Measurements from ENCODE around the gene SRSF8. TPM values are rescaled to one million over a fixed set of nuclear protein-coding genes. Genes with fewer than 3 reads are reported as not detected.

Gene SRSF8
- total and polyA plus RNA-seq, 7 donors: 17.7 to 35.3 (median 26.6) TPM

DNA sequence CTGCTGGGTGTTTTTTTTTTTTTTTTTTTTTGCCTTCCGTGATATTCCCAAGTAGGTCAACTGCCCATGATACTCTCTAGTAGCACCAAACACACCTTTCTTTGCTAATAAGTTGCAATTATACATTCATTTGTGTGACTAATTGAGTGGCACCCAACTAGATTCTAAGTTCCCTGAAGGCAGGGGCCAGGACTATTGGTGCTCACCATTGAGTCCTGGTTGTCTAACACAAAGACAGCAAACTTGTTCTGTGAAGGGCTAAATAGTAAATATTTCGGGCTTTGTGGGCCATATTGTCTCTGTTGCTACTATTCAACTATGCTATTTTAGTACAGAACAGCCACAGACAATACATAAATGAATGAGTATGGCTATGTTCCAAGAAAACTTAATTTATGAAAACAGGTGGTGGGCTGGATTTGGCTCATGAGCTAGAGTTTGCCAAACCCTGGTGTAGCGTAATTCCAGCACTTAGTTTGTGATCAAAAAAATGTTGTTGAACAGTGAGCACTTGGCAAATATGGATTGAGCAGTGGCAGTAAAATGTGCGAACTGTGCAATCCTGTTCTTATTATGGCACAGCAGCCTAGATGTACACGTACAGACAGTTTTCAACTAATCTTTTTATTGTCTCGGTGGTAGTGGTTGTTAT, 34.3 kb downstream of the SRSF8 start:
- Histone ChIP-seq H3K36me3 (ENCODE audit: insufficient read depth in 1 of 2, low read depth in 1 of 2) (no peaks in the 10 kb centered on the region), H3K4me1 (peaks cover 66% of the 10 kb centered on the region), H3K4me3 (peak overlapping the region; percentile 10), H3K27ac (peak overlapping the region; percentile 94), H3K9me3 (no peaks in the 10 kb centered on the region), H3K27me3 (ENCODE audit: insufficient read depth in 3 of 3, low read length in 2 of 3) (no peaks in the 10 kb centered on the region)
- DNase-seq (no peak), ATAC-seq (peak; percentile 12 to 61 (median 55))
- intact Hi-C loops (cut with DNase I): no loop called here
- 19 to 30% (median 24%) methylated on average over 6 of the region's 6 CpGs for WGBS, 3 donors
- TF ChIP-seq, protein P1, sequence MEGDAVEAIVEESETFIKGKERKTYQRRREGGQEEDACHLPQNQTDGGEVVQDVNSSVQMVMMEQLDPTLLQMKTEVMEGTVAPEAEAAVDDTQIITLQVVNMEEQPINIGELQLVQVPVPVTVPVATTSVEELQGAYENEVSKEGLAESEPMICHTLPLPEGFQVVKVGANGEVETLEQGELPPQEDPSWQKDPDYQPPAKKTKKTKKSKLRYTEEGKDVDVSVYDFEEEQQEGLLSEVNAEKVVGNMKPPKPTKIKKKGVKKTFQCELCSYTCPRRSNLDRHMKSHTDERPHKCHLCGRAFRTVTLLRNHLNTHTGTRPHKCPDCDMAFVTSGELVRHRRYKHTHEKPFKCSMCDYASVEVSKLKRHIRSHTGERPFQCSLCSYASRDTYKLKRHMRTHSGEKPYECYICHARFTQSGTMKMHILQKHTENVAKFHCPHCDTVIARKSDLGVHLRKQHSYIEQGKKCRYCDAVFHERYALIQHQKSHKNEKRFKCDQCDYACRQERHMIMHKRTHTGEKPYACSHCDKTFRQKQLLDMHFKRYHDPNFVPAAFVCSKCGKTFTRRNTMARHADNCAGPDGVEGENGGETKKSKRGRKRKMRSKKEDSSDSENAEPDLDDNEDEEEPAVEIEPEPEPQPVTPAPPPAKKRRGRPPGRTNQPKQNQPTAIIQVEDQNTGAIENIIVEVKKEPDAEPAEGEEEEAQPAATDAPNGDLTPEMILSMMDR (IDR thresholded peaks at IDR 0.05): no peak

DNA sequence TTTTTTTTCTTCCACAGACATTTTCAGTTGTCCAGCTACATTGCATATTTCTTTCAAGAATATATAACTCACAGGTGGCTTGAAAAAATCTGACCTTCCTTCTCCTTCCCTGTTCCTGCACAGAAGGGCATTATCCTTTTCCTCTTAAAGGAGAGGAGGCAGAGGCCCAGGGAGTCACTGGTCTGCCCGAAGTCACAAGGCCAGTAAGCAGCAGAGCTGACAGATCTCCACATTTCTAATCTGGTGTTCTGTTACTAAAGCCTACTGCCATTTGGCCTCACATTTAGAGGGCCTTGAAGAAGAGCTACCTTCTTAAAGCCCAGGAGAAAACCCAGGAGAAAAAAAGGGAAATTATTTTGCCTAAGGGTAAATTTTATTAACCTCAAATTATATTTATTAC, 35.2 kb downstream of the SRSF8 start:
- intact Hi-C loops (cut with DNase I): no loop called here
- ATAC-seq: peak in 3 of 4 donors; percentile 49 to 65 (median 61)
- 18 to 33% (median 31%) methylated on average over 1 of the region's 1 CpG for WGBS, 3 donors
- Histone ChIP-seq H3K27me3 (ENCODE audit: insufficient read depth in 3 of 3, low read length in 2 of 3) (no peaks in the 10 kb centered on the region), H3K4me1 (peaks cover 68% of the 10 kb centered on the region), H3K36me3 (ENCODE audit: insufficient read depth in 1 of 2, low read depth in 1 of 2) (no peaks in the 10 kb centered on the region), H3K27ac (peak overlapping the region; percentile 94), H3K9me3 (no peaks in the 10 kb centered on the region), H3K4me3 (no peak overlapping the region)
- no peak for DNase-seq
- TF ChIP-seq, protein P1 (IDR thresholded peaks at IDR 0.05): no peak

DNA sequence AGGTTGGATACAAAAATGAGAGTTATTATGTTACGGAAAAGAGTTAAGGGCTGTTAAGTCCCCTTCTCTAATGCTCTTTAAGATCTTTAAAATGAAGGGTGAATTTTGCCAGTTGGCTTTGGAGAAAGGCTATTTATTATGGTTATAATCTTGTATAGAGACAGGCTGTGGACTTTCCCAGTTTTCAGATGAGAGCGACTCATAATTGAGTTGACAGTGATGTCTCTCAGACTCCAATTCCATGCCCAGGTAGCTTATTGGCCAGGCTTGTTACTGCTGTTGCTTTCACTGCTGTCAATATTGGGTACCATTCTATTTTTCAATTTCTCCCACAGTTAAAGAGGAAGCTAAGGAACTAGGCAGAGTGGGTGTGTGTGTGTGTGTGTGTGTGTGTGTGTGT, 36.0 kb downstream of the SRSF8 start:
- TF ChIP-seq, protein P1 (IDR thresholded peaks at IDR 0.05): no peak
- 91 to 94% (median 92%) methylated on average over 2 of the region's 2 CpGs for WGBS, 3 donors
- ATAC-seq (no peak), DNase-seq (no peak)
- Histone ChIP-seq H3K27me3 (ENCODE audit: insufficient read depth in 3 of 3, low read length in 2 of 3) (no peaks in the 10 kb centered on the region), H3K27ac (peak overlapping the region; percentile 94), H3K4me3 (no peak overlapping the region), H3K36me3 (ENCODE audit: insufficient read depth in 1 of 2, low read depth in 1 of 2) (no peaks in the 10 kb centered on the region), H3K9me3 (no peaks in the 10 kb centered on the region), H3K4me1 (peaks cover 64% of the 10 kb centered on the region)
- intact Hi-C loops (cut with DNase I): no loop called here

DNA sequence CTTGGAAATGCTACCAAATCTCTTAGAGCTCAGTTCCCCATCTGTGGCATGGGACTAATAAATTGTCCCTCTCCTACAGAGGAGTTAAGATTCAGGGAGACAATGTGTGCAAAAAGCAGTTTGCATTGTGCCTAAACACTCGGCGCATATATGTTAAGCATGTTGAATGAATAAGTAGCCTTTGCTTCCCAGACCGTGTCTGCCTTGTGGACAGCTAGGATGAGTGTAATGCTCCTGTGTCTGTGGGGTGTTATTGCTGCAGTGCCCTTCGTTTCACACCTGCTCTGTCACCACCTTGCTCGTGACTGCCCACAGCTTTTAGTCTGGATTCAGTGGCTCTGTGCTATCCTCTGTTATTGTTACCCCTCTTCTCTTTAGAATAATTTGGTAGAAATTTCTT, 37.0 kb downstream of the SRSF8 start:
- no peaks in the 10 kb centered on the region for H3K36me3 ChIP-seq (ENCODE audit: insufficient read depth in 1 of 2, low read depth in 1 of 2)
- TF ChIP-seq, protein P1 (IDR thresholded peaks at IDR 0.05): no peak
- no peak overlapping the region for H3K4me3 ChIP-seq
- DNase-seq: no peak
- no peak for ATAC-seq
- H3K27me3 ChIP-seq (ENCODE audit: insufficient read depth in 3 of 3, low read length in 2 of 3): no peaks in the 10 kb centered on the region
- no peaks in the 10 kb centered on the region for H3K9me3 ChIP-seq
- 62 to 76% (median 65%) methylated on average over 5 of the region's 5 CpGs for WGBS, 3 donors
- H3K4me1 ChIP-seq: peaks cover 70% of the 10 kb centered on the region
- peak overlapping the region; percentile 94 for H3K27ac ChIP-seq
- intact Hi-C loops (cut with DNase I): no loop called here

Data from psoas muscle (tissue), 8 donors.